Measurements from ENCODE around the gene LCLAT1. TPM values are rescaled to one million over a fixed set of nuclear protein-coding genes. Genes with fewer than 3 reads are reported as not detected.

The LCLAT1 gene
- total RNA-seq, result 14.6 and 15.4 TPM in 2 replicates

- DNase-seq, result peak; percentile 86
These were observed at the start of gene LCLAT1 for GRCh38 chr2:30447149-30448045. TSS of gene LCLAT1 (plus strand) at chr2:30447246. CDS start at chr2:30525591, 78,345 bp downstream.

GRCh38 chr2:30398084-30398873 lies 48.8 kb upstream of the LCLAT1 start:
- no peak for DNase-seq

- no peak for DNase-seq
These were observed 46.7 kb upstream of the LCLAT1 start for GRCh38 chr2:30400151-30400954.

- DNase-seq, result no peak
These were observed 44.4 kb upstream of the LCLAT1 start for GRCh38 chr2:30402441-30403182.

- DNase-seq, result no peak
These were observed 43.3 kb upstream of the LCLAT1 start for GRCh38 chr2:30403592-30404312.

GRCh38 chr2:30404319-30405259 lies 42.5 kb upstream of the LCLAT1 start:
- DNase-seq, result no peak

- DNase-seq, result no peak
These were observed 41.8 kb upstream of the LCLAT1 start for GRCh38 chr2:30405260-30405605.

GRCh38 chr2:30406853-30407252 lies 40.2 kb upstream of the LCLAT1 start:
- no peak for DNase-seq

- DNase-seq, result no peak
These were observed 38.1 kb upstream of the LCLAT1 start for GRCh38 chr2:30408961-30409387.

GRCh38 chr2:30410217-30410616 lies 36.8 kb upstream of the LCLAT1 start:
- DNase-seq, result peak; percentile 49

- no peak for DNase-seq
These were observed 34.9 kb upstream of the LCLAT1 start for GRCh38 chr2:30412047-30412683.

- DNase-seq, result no peak
These were observed 34.1 kb upstream of the LCLAT1 start for GRCh38 chr2:30412684-30413570.

- no peak for DNase-seq
These were observed 32.1 kb upstream of the LCLAT1 start for GRCh38 chr2:30414961-30415360.

- no peak for DNase-seq
These were observed 29.8 kb upstream of the LCLAT1 start for GRCh38 chr2:30417253-30417652.

GRCh38 chr2:30421026-30421603 lies 25.9 kb upstream of the LCLAT1 start:
- DNase-seq, result no peak

GRCh38 chr2:30421604-30422443 lies 25.2 kb upstream of the LCLAT1 start:
- no peak for DNase-seq

- DNase-seq, result no peak
These were observed 24.5 kb upstream of the LCLAT1 start for GRCh38 chr2:30422444-30423040.

Data from dermis blood vessel endothelial cell (primary cell).